HepG2 (cell line): Measurements from ENCODE around the gene CDAN1. TPM values are rescaled to one million over a fixed set of nuclear protein-coding genes. Genes with fewer than 3 reads are reported as not detected.
A peak's percentile ranks its signal among the peaks of the same experiment; 100 is the strongest.

Experiments used
- ATF6 ChIP-seq: sonication (generic); formaldehyde crosslinking; conservative IDR thresholded peaks from 2 replicates; pipeline ENCODE4 v1.4.0; 2020; ENCODE audit warnings: missing genetic modification reagents
- CEBPG ChIP-seq: IDR thresholded peaks from 2 replicates; pipeline ENCODE4 v1.6.1; 2016
- HIC2 ChIP-seq: sonication (generic); formaldehyde crosslinking; IDR thresholded peaks from 2 replicates; pipeline ENCODE4 v1.9.0; 2022; ENCODE audit warnings: low read depth, missing genetic modification reagents
- ISL2 ChIP-seq: sonication (generic); formaldehyde crosslinking; IDR thresholded peaks from 2 replicates; pipeline ENCODE4 v1.5.0; 2020; ENCODE audit warnings: missing genetic modification reagents
- MED1 ChIP-seq: sonication (generic); formaldehyde crosslinking; IDR thresholded peaks from 2 replicates; pipeline ENCODE4 v1.4.0; 2020; ENCODE audit warnings: missing genetic modification reagents
- MXD1 ChIP-seq: sonication (generic); formaldehyde crosslinking; IDR thresholded peaks from 2 replicates; pipeline ENCODE4 v1.4.0; 2020; ENCODE audit warnings: mild to moderate bottlenecking, missing genetic modification reagents
- NAIF1 ChIP-seq: sonication (generic); formaldehyde crosslinking; IDR thresholded peaks from 2 replicates; pipeline ENCODE4 v1.5.0; 2020; ENCODE audit warnings: mild to moderate bottlenecking, missing genetic modification reagents, borderline replicate concordance
- SETDB1 ChIP-seq: sonication (generic); formaldehyde crosslinking; IDR thresholded peaks from 2 replicates; pipeline ENCODE4 v1.5.1; 2020; ENCODE audit warnings: missing genetic modification reagents, mild to moderate bottlenecking, borderline replicate concordance
- TBX2 ChIP-seq: sonication (generic); formaldehyde crosslinking; IDR thresholded peaks from 2 replicates; pipeline ENCODE4 v1.5.0; 2020; ENCODE audit warnings: missing genetic modification reagents, mild to moderate bottlenecking, borderline replicate concordance
- TGIF2 ChIP-seq: IDR thresholded peaks from 2 replicates; pipeline ENCODE4 v1.6.1; 2016; ENCODE audit warnings: control low read depth, missing compliant biosample characterization
- ZBTB42 ChIP-seq: sonication (generic); formaldehyde crosslinking; IDR thresholded peaks from 2 replicates; pipeline ENCODE4 v1.5.0; 2020; ENCODE audit warnings: mild to moderate bottlenecking, missing genetic modification reagents
- ZFP41 ChIP-seq: sonication (generic); formaldehyde crosslinking; IDR thresholded peaks from 2 replicates; pipeline ENCODE4 v1.4.0; 2020; ENCODE audit warnings: mild to moderate bottlenecking, missing genetic modification reagents, borderline replicate concordance
- ZFY ChIP-seq: sonication (generic); formaldehyde crosslinking; IDR thresholded peaks from 2 replicates; pipeline ENCODE4 v1.4.0; 2020; ENCODE audit warnings: missing genetic modification reagents
- ZFYVE20 ChIP-seq: sonication (generic); formaldehyde crosslinking; IDR thresholded peaks from 2 replicates; pipeline ENCODE4 v1.8.0; 2023; ENCODE audit warnings: low read depth, mild to moderate bottlenecking, moderate library complexity, missing genetic modification reagents, borderline replicate concordance
- ZNF121 ChIP-seq: sonication (generic); formaldehyde crosslinking; IDR thresholded peaks from 2 replicates; pipeline ENCODE4 v1.5.0; 2020; ENCODE audit warnings: mild to moderate bottlenecking, missing genetic modification reagents
- ZNF256 ChIP-seq: sonication (generic); formaldehyde crosslinking; conservative IDR thresholded peaks from 2 replicates; pipeline ENCODE4 v1.4.0; 2020; ENCODE audit warnings: missing genetic modification reagents
- ZNF382 ChIP-seq: sonication (generic); formaldehyde crosslinking; IDR thresholded peaks from 2 replicates; pipeline ENCODE4 v1.5.0; 2020; ENCODE audit warnings: missing genetic modification reagents, mild to moderate bottlenecking, borderline replicate concordance
- ZNF44 ChIP-seq: sonication (generic); formaldehyde crosslinking; IDR thresholded peaks from 2 replicates; pipeline ENCODE4 v1.5.1; 2020; ENCODE audit warnings: mild to moderate bottlenecking, missing genetic modification reagents
- ZNF460 ChIP-seq: sonication (generic); formaldehyde crosslinking; IDR thresholded peaks from 2 replicates; pipeline ENCODE4 v1.5.1; 2020; ENCODE audit warnings: missing genetic modification reagents, mild to moderate bottlenecking, borderline replicate concordance
- ZNF589 ChIP-seq: sonication (generic); formaldehyde crosslinking; conservative IDR thresholded peaks from 2 replicates; pipeline ENCODE4 v1.8.0; 2022; ENCODE audit warnings: mild to moderate bottlenecking, moderate library complexity, missing genetic modification reagents
- ZNF770 ChIP-seq: sonication (generic); formaldehyde crosslinking; IDR thresholded peaks from 2 replicates; pipeline ENCODE4 v1.5.0; 2020; ENCODE audit warnings: mild to moderate bottlenecking, missing genetic modification reagents
- ZNF781 ChIP-seq: sonication (generic); formaldehyde crosslinking; IDR thresholded peaks from 2 replicates; pipeline ENCODE4 v1.5.1; 2020; ENCODE audit warnings: borderline replicate concordance, mild to moderate bottlenecking, missing genetic modification reagents; ENCODE audit errors: not compliant biosample characterization
- polyA plus RNA-seq, 8 experiments: library from polyadenylated mRNA; depleted of rRNA in 3 of 8; stranded (reverse) in 7 of 8; unstranded in 1 of 8; fragments of >200 nt; fragmentation: Illumina TruSeq in 4 of 8; extraction: Trizol in 4 of 8; gene quantifications; 2 replicates each; pipeline versions ENCODE4 v1.2.1 to v1.2.3, GENCODE V29; 2011 to 2016; ENCODE audit warnings: low read depth in 4 of 8, missing spikeins in 1 of 8, mixed read lengths in 1 of 8; ENCODE audit not compliant: insufficient read depth in 1 of 8
- total RNA-seq, 5 experiments: library from RNA; depleted of rRNA; stranded (reverse); fragments of >200 nt; fragmentation: Illumina TruSeq; extraction: Trizol; gene quantifications; 2 replicates each; pipeline ENCODE4 v1.2.3, GENCODE V29; 2016; ENCODE audit warnings: low read depth in 1 of 5
- TF ChIP-seq, protein P1 (sequence below): sonication (generic); formaldehyde crosslinking; conservative IDR thresholded peaks from 2 replicates; pipeline ENCODE4 v1.4.0; 2020; ENCODE audit warnings: missing genetic modification reagents

The CDAN1 gene
- total and polyA plus RNA-seq, 2 of the 13 experiments (the other 11 are each of a cell fraction or from before 2014, with no cell fraction given) = 5.0 to 16.1 TPM

- TF ChIP-seq ZNF770 (peak; percentile 100), ZNF121 (CRISPR knock-in tag) (peak; percentile 97), CEBPG (CRISPR knock-in tag) (no peak), ZNF460 (no peak), ZNF382 (CRISPR knock-in tag) (no peak), ZFP41 (CRISPR knock-in tag) (no peak), ZNF256 (CRISPR knock-in tag) (no peak), ZNF781 (CRISPR knock-in tag) (no peak), ZFY (CRISPR knock-in tag) (no peak), TGIF2 (peak; percentile 27; the same call in 1 of the 2 replicates), SETDB1 (CRISPR knock-in tag) (no peak), NAIF1 (CRISPR knock-in tag) (no peak; the same call in 1 of the 2 replicates), MED1 (CRISPR knock-in tag) (peak; percentile 15; the same call in 1 of the 2 replicates), TBX2 (CRISPR knock-in tag) (no peak), ISL2 (CRISPR knock-in tag) (no peak), ZNF589 (CRISPR knock-in tag) (no peak), MXD1 (CRISPR knock-in tag) (no peak), ZNF44 (CRISPR knock-in tag) (no peak), HIC2 (CRISPR knock-in tag) (no peak), ATF6 (CRISPR knock-in tag) (0 out of 2 replicates have a peak, but pooled peaks have one; percentile 25), ZFYVE20 (no peak), ZBTB42 (CRISPR knock-in tag) (no peak)
- TF ChIP-seq, protein P1, sequence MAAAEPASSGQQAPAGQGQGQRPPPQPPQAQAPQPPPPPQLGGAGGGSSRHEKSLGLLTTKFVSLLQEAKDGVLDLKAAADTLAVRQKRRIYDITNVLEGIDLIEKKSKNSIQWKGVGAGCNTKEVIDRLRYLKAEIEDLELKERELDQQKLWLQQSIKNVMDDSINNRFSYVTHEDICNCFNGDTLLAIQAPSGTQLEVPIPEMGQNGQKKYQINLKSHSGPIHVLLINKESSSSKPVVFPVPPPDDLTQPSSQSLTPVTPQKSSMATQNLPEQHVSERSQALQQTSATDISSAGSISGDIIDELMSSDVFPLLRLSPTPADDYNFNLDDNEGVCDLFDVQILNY = no peak
Observed at GRCh38 chr15:42737529-42738328, 801 bp upstream of the CDAN1 start (continued).
